Lower lobe of right lung (tissue), 2 donors: ENCODE data around the gene SH3GL2. TPM values are rescaled to one million over a fixed set of nuclear protein-coding genes. Genes with fewer than 3 reads are reported as not detected.

Experiments used
- ATAC-seq, 2 donors: fragments of 200-7000 bp; cut with Tn5 transposase; one replicate each; pipeline ENCODE4 v1.9.1; 2020 to 2022; ENCODE audit warnings: mild to moderate bottlenecking in 2 of 2, moderate library complexity in 2 of 2
- DNase-seq: peaks from one replicate; pipeline ENCODE4 v3.0.0-alpha.2; 2020
- H3K27ac ChIP-seq: fragments of 200-600 bp; one replicate; pipeline ENCODE4 v1.8.0; 2022
- H3K27me3 ChIP-seq: fragments of 200-600 bp; one replicate; pipeline ENCODE4 v1.8.0; 2022; ENCODE audit warnings: low read depth
- H3K36me3 ChIP-seq: fragments of 200-600 bp; one replicate; pipeline ENCODE4 v1.8.0; 2022; ENCODE audit warnings: mild to moderate bottlenecking
- H3K4me1 ChIP-seq: fragments of 200-600 bp; one replicate; pipeline ENCODE4 v1.8.0; 2022
- H3K4me3 ChIP-seq: fragments of 200-600 bp; one replicate; pipeline ENCODE4 v1.8.0; 2022; ENCODE audit warnings: mild to moderate bottlenecking
- H3K9me3 ChIP-seq: fragments of 200-600 bp; one replicate; pipeline ENCODE4 v1.8.0; 2022
- intact Hi-C: fragments of 100-400 bp; cut with DNase I; formaldehyde crosslinking; loops from one replicate; pipeline ENCODE4 v1.11.0; 2022
- total RNA-seq: library from RNA; stranded (reverse); fragmentation: NEBNext Ultra II Directional; extraction: Animal tissue kit (Norgen Biotek cat#: 25700); gene quantifications from one replicate; pipeline ENCODE4 v1.2.1, GENCODE V29; 2021
- TF ChIP-seq, protein P1 (sequence below): fragments of 200-600 bp; IDR thresholded peaks from one replicate; pipeline ENCODE4 v1.8.0; 2022; ENCODE audit warnings: antibody characterized with exemption, mild to moderate bottlenecking
- donor health status: DM: no; HTN: yes; CAD: no; lungs with severe emphysema.

SH3GL2 gene
- total RNA-seq, 1 donor from 2014 or later: 1.3 TPM

- intact Hi-C loops: no loop called here
- ATAC-seq (no peak), DNase-seq (no peak)
- Histone ChIP-seq H3K27me3 (no peaks in the 10 kb centered on the region), H3K36me3 (no peaks in the 10 kb centered on the region), H3K27ac (no peak overlapping the region), H3K4me3 (no peak overlapping the region), H3K9me3 (no peaks in the 10 kb centered on the region), H3K4me1 (no peaks in the 10 kb centered on the region)
- TF ChIP-seq, protein P1, sequence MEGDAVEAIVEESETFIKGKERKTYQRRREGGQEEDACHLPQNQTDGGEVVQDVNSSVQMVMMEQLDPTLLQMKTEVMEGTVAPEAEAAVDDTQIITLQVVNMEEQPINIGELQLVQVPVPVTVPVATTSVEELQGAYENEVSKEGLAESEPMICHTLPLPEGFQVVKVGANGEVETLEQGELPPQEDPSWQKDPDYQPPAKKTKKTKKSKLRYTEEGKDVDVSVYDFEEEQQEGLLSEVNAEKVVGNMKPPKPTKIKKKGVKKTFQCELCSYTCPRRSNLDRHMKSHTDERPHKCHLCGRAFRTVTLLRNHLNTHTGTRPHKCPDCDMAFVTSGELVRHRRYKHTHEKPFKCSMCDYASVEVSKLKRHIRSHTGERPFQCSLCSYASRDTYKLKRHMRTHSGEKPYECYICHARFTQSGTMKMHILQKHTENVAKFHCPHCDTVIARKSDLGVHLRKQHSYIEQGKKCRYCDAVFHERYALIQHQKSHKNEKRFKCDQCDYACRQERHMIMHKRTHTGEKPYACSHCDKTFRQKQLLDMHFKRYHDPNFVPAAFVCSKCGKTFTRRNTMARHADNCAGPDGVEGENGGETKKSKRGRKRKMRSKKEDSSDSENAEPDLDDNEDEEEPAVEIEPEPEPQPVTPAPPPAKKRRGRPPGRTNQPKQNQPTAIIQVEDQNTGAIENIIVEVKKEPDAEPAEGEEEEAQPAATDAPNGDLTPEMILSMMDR: no peak
Observed at GRCh38 chr9:17551023-17551422, 27.8 kb upstream of the SH3GL2 start.

GRCh38 chr9:17555362-17556054 is 23.4 kb upstream of the SH3GL2 start:
- DNase-seq (no peak), ATAC-seq (no peak)
- TF ChIP-seq, protein P1: no peak
- no peaks in the 10 kb centered on the region for H3K27me3 ChIP-seq
- no peak overlapping the region for H3K27ac ChIP-seq
- no peak overlapping the region for H3K4me3 ChIP-seq
- intact Hi-C loops: no loop called here
- no peaks in the 10 kb centered on the region for H3K9me3 ChIP-seq
- H3K4me1 ChIP-seq: no peaks in the 10 kb centered on the region
- H3K36me3 ChIP-seq: no peaks in the 10 kb centered on the region

GRCh38 chr9:17556255-17556654 is 22.6 kb upstream of the SH3GL2 start:
- H3K27ac ChIP-seq: no peak overlapping the region
- intact Hi-C loops: no loop called here

GRCh38 chr9:17556935-17557334 is 21.9 kb upstream of the SH3GL2 start:
- ATAC-seq: peak; percentile 81 to 95
- no peaks in the 10 kb centered on the region for H3K36me3 ChIP-seq
- H3K27me3 ChIP-seq: no peaks in the 10 kb centered on the region
- intact Hi-C loops: no loop called here
- H3K27ac ChIP-seq: no peak overlapping the region
- TF ChIP-seq, protein P1: no peak
- H3K4me1 ChIP-seq: no peaks in the 10 kb centered on the region
- no peak overlapping the region for H3K4me3 ChIP-seq
- no peak for DNase-seq
- no peaks in the 10 kb centered on the region for H3K9me3 ChIP-seq

More at GRCh38 chr9:17556255-17556654, 22.6 kb upstream of the SH3GL2 start:
- DNase-seq (no peak), ATAC-seq (peak; percentile 69 to 89)
- no peaks in the 10 kb centered on the region for H3K27me3 ChIP-seq
- no peaks in the 10 kb centered on the region for H3K36me3 ChIP-seq
- no peak overlapping the region for H3K4me3 ChIP-seq
- TF ChIP-seq, protein P1: no peak
- no peaks in the 10 kb centered on the region for H3K9me3 ChIP-seq
- H3K4me1 ChIP-seq: no peaks in the 10 kb centered on the region

- Histone ChIP-seq H3K27ac (no peak overlapping the region), H3K4me3 (no peak overlapping the region), H3K4me1 (no peaks in the 10 kb centered on the region), H3K9me3 (no peaks in the 10 kb centered on the region), H3K27me3 (no peaks in the 10 kb centered on the region), H3K36me3 (no peaks in the 10 kb centered on the region)
- no peak for ATAC-seq
- DNase-seq: no peak
- TF ChIP-seq, protein P1: no peak
- intact Hi-C loops: no loop called here
Observed at GRCh38 chr9:17571825-17572224, 7.0 kb upstream of the SH3GL2 start.
